ENCODE measurements around the gene RNASE9. TPM values are rescaled to one million over a fixed set of nuclear protein-coding genes. Genes with fewer than 3 reads are reported as not detected.

Gene RNASE9
- total and polyA plus RNA-seq, 9 of the 15 experiments (the other 6 are each of a cell fraction or from before 2014, with no cell fraction given), result not detected

DNA sequence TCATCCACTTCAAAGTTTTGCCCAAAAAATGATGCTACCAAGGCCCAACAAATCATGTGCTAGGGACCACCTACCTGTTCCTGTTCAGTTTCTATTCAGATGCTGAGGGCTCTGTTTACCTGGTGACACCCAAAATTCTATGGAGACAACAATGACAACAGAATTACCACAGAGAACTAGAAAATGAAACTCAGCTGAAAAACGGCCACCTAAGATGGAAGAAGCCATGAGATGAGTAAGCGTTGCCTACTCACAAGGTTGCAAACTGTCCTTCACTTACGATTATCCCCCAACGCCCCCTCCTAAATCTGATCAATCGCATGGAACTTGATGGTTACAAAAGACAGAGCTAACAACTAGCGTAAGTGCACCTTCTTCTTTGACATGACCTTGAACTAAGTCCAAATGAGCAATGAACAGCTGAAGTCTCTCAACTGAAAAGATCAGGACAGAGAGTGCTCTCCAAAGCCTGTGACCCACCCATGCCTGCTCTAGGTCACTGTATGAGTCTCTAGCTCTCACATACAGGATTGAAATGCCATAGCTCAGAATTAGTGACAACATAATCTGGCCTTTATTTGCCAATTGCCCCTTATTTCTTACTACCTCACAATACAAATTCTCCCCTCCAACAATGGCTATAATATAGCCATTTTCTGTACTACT, 26.8 kb upstream of the RNASE9 start, which contains the start of gene RNASE11 (continued):
- TF ChIP-seq, protein P1, sequence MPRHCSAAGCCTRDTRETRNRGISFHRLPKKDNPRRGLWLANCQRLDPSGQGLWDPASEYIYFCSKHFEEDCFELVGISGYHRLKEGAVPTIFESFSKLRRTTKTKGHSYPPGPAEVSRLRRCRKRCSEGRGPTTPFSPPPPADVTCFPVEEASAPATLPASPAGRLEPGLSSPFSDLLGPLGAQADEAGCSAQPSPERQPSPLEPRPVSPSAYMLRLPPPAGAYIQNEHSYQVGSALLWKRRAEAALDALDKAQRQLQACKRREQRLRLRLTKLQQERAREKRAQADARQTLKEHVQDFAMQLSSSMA (CRISPR knock-in tag; IDR thresholded peaks at IDR 0.05), result no peak
- TF ChIP-seq, protein P2, sequence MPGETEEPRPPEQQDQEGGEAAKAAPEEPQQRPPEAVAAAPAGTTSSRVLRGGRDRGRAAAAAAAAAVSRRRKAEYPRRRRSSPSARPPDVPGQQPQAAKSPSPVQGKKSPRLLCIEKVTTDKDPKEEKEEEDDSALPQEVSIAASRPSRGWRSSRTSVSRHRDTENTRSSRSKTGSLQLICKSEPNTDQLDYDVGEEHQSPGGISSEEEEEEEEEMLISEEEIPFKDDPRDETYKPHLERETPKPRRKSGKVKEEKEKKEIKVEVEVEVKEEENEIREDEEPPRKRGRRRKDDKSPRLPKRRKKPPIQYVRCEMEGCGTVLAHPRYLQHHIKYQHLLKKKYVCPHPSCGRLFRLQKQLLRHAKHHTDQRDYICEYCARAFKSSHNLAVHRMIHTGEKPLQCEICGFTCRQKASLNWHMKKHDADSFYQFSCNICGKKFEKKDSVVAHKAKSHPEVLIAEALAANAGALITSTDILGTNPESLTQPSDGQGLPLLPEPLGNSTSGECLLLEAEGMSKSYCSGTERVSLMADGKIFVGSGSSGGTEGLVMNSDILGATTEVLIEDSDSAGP (CRISPR knock-in tag; IDR thresholded peaks at IDR 0.05), result no peak
- no peak for TF ChIP-seq SRF (CRISPR knock-in tag; IDR thresholded peaks at IDR 0.05)

DNA sequence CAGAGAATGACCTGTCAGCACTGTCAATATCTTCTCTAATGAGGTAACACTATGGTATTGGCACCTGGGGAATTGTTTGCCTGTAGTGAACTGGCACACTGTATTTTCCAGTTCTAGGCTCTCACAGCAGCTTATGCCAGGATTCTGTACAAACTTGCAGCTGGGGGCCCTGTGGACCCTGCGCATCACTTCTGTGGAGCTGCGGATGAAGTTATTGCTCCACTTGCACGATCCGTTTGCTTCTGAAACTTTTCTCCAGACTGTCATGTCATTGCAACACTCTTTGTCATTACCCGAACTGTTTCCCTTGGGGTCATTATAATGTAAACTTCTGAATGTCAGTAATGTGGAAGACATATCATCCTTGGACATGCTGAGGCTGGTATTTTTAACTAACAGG, 23.1 kb upstream of the RNASE9 start:
- TF ChIP-seq, protein P3, sequence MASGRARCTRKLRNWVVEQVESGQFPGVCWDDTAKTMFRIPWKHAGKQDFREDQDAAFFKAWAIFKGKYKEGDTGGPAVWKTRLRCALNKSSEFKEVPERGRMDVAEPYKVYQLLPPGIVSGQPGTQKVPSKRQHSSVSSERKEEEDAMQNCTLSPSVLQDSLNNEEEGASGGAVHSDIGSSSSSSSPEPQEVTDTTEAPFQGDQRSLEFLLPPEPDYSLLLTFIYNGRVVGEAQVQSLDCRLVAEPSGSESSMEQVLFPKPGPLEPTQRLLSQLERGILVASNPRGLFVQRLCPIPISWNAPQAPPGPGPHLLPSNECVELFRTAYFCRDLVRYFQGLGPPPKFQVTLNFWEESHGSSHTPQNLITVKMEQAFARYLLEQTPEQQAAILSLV (tag; IDR thresholded peaks at IDR 0.05), result no peak
- TF ChIP-seq, protein P4, sequence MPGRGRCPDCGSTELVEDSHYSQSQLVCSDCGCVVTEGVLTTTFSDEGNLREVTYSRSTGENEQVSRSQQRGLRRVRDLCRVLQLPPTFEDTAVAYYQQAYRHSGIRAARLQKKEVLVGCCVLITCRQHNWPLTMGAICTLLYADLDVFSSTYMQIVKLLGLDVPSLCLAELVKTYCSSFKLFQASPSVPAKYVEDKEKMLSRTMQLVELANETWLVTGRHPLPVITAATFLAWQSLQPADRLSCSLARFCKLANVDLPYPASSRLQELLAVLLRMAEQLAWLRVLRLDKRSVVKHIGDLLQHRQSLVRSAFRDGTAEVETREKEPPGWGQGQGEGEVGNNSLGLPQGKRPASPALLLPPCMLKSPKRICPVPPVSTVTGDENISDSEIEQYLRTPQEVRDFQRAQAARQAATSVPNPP (IDR thresholded peaks at IDR 0.05; ENCODE audit: borderline replicate concordance, insufficient read depth, insufficient read length), result no peak
- 60% methylated on average over 4 of the region's 5 CpGs for WGBS (ENCODE audit: insufficient coverage, low coverage, missing lambda C conversion rate)
- FAIRE-seq (no peak), ATAC-seq (no peak), DNase-seq (ENCODE audit: extremely low read depth in 1 of 4, low spot score in 3 of 4) (no peak)
- H3K27ac ChIP-seq (ENCODE audit: extremely low read depth, low read depth, low read length), result no peak overlapping the region
- POLR2A ChIA-PET, result no interaction called here
- H3K4me1 ChIP-seq (replicated peaks in 1 of 2; ENCODE audit: control insufficient read depth in 2 of 2, insufficient read depth in 2 of 2, low read length in 2 of 2), result peaks cover 5 to 21% of the 10 kb centered on the region in 2 experiments; a peak in 4 of 5 replicates
- no peak overlapping the region for H3K4me2 ChIP-seq (ENCODE audit: insufficient read depth, low read length)
- intact Hi-C loops (cut with micrococcal nuclease) (no loop called here), in situ Hi-C loops (cut with MboI) (no loop called here)
- H3K9ac ChIP-seq (ENCODE audit: insufficient read depth in 1 of 2, low read depth in 2 of 2, low read length in 2 of 2), result no peak overlapping the region
- H3K36me3 ChIP-seq (ENCODE audit: control insufficient read depth, insufficient read depth, low read length), result no peaks in the 10 kb centered on the region
- BruUV-seq (replicated peaks), result no TSS peak
- no peaks in the 10 kb centered on the region for H3K27me3 ChIP-seq (ENCODE audit: control insufficient read depth in 2 of 2, insufficient read depth in 2 of 2, low read length in 2 of 2)
- CTCF ChIA-PET (ENCODE audit: low intra/inter-chr PET ratio), result no interaction called here
- H4K20me1 ChIP-seq (replicated peaks; ENCODE audit: control insufficient read depth, insufficient read depth, low read length), result no peaks in the 10 kb centered on the region
- H3K4me3 ChIP-seq, result no peak overlapping the region
- H3K9me1 ChIP-seq (ENCODE audit: control insufficient read depth, insufficient read depth, low read length), result no peaks in the 10 kb centered on the region
- no peaks in the 10 kb centered on the region for H3K9me3 ChIP-seq (replicated peaks; ENCODE audit: control insufficient read depth, insufficient read depth, low read depth, low read length)
- H3K79me2 ChIP-seq (ENCODE audit: control insufficient read depth, insufficient read depth, low read length), result no peaks in the 10 kb centered on the region
- no peak overlapping the region for H2AFZ ChIP-seq (ENCODE audit: low read depth, low read length)
